ENCODE data around the gene GP1BA.

The GP1BA gene

GRCh38 chr17:4978726-4979125 is 46.6 kb downstream of the GP1BA start:
- no peak for DNase-seq

- DNase-seq, result no peak
Measured at GRCh38 chr17:4980644-4981216, 48.7 kb downstream of the GP1BA start.

- DNase-seq, result no peak
Measured at GRCh38 chr17:4982305-4982704, 50.2 kb downstream of the GP1BA start.
